Raji (cell line): ENCODE results near the gene CENPO.

Experiments
- POLR2A ChIP-seq: IDR thresholded peaks from 2 replicates; pipeline ENCODE4 v1.6.1; 2011; ENCODE audit warnings: low read depth, low read length, control low read depth; ENCODE audit not compliant: insufficient read depth

Gene CENPO

DNA sequence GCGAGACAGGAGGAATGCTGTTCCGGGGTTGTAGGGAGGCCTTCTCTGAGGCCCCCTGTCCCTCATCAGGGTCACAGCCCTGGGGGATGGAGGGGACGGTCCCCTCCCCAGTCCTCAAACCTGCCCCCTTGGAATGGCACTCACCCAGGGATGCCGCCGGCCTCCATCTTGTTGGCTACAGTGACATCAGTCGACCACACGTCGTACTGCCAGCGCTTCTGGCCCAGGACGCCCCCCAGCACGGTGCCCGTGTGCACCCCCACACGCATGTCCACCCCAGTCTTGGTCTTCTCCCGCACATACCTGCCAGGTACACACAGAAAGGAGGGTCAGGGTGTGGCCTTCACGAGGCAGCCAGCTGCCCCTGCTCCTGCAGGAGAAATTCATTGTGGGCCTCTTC lies 46.5 kb downstream of the CENPO start:
- no peak for TF ChIP-seq POLR2A

DNA sequence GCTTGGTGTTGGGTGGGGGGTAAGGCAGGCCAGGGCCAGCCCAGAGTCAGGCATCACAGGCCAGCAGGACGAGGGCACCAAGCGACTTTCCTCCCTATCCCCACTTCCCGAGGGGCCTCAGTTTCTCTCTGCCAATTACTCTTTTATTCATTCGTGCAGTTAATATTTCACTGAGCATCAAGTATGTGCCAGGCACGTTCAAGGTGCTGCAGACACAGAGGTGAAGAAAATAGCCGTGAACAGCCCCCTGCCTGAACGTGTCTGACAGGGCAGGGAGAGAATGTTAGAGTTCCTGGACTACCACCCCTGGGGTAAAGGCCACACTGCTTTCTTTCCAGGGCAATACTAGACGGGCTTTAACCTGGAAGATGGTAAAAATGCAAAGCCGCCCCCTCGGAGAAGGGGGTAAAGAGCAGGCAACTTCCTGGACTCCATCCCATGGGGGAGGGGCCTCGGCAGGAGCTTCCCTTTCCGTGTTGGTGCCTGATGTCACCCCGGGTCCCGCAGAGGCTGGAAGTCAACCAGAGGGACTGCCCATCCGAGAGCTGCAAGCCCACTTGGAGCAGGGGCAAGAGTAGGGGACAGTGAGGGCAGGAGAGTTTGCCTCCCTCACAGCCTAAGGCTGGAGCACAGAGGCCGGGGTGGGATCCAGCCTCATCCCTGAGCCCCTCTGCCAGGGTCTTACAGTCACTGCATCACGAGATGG lies 47.1 kb downstream of the CENPO start:
- no peak for TF ChIP-seq POLR2A

DNA sequence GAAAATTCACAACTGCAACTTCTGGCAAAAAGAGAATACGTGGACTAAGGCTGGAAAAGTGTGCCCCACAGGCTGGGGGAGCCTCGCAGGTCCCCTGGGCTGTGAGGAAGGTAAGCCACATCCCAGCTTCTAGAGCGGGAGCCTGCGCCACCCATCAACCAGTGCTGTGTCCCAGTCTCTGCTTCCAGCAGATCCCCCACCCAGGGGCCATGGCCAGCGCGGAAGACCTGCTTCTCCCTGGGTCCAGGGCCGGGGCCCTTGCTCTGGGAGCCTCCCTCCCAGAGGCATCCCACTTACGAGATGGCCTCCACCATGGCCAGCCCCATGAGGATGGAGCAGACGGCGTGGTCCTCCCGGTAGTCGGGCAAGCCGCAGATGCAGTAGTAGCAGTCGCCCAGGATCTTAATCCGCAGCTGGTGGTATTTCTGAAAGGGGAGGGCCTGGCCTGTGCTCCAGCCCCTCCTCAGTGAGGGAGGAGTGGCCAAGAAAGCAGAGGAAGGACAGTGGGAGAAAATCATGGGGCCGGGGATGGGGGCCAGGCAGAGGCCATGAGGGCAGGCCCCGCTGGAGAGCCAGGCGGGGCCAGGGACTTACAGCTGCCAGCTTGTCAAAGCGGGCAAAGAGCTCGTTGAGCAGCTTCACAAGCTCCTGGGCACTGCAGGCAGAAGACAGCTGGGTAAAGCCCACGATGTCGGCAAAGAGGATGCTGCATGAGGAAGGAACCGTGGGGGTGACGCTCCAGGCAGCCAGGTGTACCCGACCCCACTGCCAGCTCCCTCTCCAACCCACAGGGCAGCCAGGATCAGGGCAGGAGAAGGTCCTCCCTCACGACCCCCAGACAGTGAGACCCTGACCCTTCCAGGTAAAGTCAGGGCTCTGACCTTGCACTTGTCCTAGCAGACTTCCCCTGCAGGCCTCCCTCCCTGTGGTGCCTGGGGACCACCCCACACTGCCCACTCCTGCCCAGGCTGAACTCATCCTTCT lies 48.0 kb downstream of the CENPO start:
- no peak for TF ChIP-seq POLR2A

DNA sequence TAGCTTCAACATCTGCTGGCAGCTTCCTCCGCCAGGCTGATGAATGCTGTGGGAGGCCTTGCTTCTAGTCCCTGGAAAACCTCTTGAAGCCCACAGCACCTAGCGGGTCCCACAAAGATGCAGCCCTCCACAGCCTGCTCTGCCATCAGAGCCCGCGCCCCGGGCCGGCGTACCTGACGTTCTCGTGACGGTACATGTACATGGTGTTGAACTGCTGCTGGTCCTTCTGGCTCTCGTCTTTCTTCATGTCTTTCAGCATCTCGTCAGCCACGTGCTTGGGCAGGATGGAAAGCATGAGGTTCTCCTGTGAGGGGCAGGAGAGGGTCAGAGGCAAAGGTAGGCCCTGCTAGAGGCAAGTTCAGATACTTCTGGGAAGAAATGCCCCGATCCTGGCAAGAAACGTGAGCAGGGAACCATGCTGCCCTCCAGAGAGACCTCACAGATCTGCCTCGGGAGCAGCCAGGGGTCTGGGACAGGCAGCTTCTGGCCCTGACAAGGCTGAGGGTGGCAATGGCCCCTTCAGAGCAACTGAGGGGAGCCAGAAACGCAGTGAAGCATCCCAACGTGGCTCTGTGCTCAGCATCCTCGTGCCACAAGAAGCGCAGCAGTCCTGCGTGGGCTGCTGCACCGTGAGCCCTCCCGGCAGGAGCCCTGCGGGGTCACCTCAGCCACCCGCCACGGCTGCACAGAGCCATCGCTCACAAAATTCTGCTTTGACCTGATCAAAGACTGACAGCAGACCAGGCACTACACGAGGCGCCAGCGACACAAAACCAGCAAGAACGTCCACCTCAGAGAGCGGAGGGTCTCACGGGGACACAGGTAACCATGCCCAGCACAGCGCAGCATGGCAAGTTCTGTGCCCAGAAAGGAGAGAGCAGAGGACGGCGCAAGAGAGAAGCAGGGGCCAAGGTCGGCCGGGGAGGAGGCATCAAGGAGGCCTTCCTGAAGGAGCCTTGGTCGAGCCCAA lies 49.1 kb downstream of the CENPO start:
- TF ChIP-seq POLR2A: no peak

DNA sequence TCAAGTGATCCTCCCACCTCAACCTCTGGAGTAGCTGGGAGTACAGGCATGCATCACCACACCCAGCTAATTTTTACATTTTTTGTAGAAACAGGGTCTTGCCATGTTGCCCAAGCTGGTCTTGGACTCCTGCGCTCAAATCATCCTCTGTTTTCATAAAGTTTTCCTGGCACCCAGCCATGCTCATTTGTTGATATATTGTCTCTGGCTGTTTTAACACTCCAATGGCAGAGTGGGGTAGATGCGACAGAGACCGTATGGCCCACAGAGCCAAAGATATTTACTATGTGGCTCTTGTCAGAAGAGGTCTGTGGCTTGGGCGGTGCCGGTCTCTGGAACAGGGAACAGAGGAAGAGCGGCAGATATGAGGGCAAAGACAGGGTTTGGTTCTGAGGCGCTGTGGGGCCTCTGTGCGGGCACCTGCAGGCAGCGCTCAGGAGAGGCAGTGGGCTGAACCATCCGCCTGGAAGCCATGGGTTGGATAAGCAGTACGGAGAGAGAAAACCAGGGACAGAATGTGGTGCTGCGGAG lies 50.2 kb downstream of the CENPO start:
- no peak for TF ChIP-seq POLR2A

DNA sequence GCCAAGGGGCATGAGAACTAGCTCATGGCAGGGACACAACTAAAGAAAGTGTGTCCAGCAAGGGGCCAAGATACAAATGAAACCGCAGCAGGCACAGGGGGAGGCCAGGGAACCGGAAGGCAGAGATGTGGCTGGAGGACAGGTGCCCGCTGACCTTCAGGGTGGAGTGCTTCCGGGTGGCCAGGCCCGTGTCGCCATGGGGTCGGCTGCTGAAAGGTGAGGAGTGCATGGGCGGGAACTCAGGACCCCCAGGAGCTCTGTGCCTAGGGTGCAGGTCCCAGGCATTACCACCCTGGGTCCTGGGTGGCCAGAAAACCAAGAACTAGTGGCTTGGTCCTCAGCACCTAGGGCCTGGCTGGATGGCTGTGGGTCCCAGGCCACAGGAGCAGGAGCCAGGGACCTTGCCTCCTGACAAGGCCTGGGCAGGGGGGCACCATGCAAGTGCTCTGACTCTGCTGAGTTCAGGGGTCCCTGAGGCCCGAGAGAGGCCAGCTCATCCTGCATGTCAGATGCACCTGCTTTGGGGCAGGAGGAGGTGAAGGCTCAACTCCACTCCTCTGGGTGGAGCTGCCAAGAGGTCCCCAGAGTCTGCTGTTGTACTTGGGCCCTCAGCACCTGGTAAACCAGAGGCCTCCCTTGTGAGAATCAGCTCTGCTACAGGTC lies 50.9 kb downstream of the CENPO start:
- TF ChIP-seq POLR2A: no peak

DNA sequence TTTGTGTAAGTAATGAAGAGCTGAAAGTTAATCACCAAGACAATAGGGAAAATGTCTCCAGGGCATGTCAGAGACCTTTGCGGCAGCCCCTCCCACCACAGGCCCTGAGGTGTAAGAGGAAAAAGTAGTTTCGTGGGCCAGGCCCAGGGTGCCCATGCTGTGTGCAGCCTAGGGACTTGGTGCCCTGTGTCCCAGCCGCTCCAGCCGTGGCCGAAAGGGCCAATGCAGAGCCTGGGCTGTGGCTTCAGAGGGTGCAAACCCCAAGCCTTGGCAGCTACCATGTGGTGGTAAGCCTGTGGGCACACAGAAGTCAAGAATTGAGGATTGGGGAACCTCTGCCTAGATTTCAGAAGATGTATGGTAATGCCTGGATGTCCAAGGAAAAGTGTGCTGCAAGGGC lies 52.5 kb downstream of the CENPO start:
- no peak for TF ChIP-seq POLR2A

DNA sequence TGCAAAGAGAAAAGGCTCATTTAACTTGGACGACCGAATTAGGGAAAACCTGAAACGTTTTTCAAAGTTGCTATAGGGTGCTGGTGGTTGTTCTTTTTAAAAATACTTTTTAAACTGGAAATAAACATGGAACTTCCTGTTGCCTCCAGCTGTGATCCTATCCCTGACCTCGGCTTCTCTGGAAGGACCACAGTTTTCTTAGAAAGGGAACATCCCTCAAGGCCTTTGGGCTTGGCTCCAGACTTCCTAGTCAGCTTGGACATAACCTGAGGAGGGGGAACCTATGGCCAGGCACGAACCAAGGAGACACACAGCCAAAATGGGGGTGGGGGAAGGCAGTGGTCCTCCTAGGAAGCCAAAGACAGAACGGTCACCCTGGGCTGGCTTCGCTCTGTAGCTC lies 57.7 kb downstream of the CENPO start:
- TF ChIP-seq POLR2A: no peak

DNA sequence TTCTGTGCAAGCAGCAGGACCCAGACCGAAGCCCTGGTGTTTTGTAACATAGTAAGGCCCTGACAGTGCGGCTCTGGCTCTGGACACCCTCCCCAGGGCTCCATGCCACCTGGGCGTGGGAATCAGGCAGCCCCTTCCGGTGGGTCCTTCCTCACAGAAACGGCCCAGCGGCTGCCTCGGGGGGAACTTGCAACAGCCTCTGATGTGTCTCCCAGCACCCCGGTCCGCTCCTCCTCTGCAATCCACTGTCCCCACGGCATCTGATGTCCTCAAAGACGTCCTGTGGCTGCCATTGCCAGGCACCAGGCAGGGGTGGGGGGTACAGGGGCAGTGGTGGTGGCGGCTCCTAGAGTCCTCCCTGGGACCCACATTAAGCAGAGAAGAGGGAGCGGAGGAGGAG lies 58.8 kb downstream of the CENPO start:
- no peak for TF ChIP-seq POLR2A

DNA sequence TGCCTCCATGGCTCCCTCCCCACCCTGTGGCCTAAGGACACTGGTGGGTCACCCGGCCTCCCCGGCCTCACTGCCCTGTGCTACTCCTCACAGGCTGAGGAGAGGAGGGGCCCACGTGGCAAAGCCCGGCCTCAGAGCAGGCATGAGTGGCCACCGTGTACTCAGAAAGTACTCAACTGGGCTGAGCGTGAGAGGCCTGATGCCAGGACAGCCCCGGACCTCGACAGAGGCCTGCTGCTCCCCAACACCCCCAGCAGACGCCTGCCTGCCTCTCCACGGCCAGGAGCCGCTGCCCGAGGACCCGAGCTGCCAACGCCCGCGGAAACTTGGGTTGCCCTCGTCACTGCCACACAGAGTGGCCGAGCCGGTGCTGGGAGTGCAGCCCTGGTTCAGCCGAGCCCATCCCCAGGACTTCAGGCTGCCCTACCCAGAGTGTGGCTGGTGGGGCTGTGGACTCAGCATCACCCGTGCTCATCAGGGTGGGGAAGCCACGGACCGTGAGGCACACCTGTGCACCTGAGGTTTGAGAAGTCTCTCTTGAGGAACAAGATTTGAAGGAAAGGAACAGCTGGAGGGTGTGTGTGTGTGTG lies 59.3 kb downstream of the CENPO start:
- no peak for TF ChIP-seq POLR2A

DNA sequence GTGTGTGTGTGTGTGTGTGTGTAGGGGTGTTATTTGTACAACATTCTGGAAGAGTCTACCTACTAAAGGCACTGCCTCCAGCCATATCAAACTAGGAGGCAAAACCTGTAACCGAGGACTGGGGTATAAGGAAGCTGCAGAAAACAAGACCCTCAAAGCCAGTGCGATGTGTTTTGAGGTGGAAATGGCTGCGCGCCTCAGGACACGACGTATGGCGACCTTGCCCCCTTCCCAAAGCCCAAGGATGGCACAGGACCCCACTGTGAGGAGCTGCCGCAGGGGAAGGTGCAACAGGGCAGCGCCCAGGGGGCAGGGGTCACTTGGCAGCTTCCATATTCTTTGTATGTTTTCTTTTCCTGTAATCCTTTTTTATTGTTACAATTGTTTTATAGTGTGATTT lies 59.8 kb downstream of the CENPO start:
- no peak for TF ChIP-seq POLR2A

DNA sequence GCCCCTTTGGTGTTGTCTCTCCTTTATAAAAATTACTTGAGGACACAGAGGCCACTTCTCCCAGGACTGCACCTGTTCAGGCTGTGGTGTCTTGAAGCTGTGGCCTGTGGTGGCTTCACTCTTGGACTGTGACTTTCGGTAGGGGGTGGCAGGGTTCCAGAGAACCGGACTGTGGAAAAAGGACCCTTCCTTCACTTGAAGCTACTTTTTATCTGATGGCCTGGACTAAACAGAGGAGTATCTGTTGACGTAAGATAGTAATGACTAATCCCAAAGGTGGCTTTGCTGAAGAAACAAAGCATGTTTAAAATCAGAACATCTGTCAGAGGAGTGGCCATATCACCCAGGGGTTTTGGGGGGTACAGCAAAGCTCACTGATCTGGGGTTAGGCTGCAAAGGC lies 60.8 kb downstream of the CENPO start:
- no peak for TF ChIP-seq POLR2A

DNA sequence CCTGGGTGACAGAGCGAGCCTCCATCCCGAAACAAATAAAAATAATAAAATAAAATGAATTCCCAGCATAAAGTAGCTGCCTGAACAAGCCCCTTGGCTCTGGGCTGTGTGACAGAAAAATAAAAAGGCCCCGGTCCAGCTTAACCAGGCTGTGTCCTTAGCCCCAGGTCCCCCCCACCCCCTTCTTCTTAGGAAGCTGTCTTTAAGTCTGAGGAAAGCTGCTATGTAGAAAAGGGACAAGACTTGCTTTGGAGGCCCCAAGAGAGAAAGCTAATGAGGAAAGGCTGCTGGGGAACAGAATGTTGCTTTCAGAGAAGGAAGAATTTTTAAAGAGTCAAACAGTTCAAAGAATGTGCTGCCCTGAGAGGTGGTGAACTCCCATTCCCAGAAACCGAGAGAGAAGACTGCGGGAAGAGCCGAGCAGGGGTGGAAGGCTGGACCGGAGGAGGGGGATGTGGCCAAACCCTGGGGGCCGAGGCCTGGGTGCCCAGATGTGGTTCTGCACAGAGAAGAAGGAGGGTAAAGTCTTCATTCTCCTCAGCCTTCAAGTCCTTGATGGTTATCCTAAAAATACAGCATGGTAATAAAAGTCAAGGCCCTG lies 61.9 kb downstream of the CENPO start:
- no peak for TF ChIP-seq POLR2A
